ENCODE measurements around the gene BNIP2. TPM values are rescaled to one million over a fixed set of nuclear protein-coding genes. Genes with fewer than 3 reads are reported as not detected.

Gene BNIP2
- total RNA-seq, 4 donors from 2014 or later, result 124 to 171 (median 160) TPM

DNA sequence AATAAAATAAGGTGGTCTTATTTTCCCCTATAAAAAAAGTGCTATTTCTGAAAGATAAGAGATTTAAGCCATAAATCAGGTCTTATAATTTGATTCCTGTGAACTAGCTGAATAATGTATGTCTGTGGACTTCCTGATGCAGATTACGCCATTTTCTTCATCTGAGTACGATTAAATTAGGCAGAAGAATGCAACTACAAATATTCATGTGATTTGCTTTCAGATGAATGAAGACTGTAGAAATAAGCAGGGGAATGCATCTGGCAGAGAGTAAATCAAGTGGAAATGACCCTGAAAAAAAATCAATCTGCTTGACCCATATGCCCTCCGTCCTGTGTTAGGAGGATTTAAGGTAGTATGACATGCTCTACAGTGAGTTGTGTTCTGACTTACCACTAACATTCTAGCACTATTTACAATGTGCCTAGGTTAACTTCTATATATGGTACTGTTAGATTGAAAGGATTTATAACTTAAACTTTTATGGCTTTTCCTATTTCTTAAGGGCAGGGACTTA lies 14.7 kb downstream of the BNIP2 start:
- TF ChIP-seq, protein P1, sequence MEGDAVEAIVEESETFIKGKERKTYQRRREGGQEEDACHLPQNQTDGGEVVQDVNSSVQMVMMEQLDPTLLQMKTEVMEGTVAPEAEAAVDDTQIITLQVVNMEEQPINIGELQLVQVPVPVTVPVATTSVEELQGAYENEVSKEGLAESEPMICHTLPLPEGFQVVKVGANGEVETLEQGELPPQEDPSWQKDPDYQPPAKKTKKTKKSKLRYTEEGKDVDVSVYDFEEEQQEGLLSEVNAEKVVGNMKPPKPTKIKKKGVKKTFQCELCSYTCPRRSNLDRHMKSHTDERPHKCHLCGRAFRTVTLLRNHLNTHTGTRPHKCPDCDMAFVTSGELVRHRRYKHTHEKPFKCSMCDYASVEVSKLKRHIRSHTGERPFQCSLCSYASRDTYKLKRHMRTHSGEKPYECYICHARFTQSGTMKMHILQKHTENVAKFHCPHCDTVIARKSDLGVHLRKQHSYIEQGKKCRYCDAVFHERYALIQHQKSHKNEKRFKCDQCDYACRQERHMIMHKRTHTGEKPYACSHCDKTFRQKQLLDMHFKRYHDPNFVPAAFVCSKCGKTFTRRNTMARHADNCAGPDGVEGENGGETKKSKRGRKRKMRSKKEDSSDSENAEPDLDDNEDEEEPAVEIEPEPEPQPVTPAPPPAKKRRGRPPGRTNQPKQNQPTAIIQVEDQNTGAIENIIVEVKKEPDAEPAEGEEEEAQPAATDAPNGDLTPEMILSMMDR (IDR thresholded peaks at IDR 0.05; ENCODE audit: low read depth), result no peak

DNA sequence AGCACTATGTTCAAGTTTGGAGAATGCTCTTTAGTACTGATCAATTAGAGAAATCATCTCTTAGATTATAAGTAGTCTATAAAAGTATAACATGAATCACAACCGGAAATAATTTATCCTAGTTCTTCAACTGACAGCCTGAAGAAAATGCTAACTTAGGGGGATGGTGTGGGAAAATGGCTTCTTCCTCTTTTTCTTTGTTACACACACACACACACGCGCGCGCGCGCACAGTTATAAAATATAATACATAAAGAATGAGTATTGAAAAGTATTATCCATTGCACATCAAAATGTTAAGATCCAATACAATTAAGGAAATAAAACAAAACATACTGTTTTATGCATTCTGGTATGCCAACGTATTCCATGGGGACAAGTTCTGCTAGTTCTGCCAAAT lies 20.6 kb downstream of the BNIP2 start:
- TF ChIP-seq, protein P1 (IDR thresholded peaks at IDR 0.05; ENCODE audit: low read depth), result no peak

DNA sequence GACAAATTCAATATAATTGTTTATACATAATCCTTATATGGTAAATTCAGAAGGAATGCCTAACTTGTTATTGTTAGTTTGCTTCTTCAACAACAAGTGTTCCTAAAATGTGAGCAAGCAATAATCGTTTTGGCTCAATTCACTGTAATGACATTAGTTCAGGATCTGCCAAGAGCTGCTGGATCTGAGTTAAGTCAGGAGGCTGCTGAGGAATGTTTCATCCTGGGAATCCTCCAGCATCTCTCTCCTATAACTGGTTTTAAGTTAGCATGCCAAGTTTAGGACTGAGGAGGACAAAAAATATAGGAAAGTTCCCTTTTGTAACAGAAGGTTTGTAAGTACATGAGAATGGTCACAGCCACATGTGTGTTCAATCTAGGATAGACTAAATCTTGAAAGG lies 26.9 kb downstream of the BNIP2 start:
- TF ChIP-seq, protein P1 (IDR thresholded peaks at IDR 0.05; ENCODE audit: low read depth), result no peak

DNA sequence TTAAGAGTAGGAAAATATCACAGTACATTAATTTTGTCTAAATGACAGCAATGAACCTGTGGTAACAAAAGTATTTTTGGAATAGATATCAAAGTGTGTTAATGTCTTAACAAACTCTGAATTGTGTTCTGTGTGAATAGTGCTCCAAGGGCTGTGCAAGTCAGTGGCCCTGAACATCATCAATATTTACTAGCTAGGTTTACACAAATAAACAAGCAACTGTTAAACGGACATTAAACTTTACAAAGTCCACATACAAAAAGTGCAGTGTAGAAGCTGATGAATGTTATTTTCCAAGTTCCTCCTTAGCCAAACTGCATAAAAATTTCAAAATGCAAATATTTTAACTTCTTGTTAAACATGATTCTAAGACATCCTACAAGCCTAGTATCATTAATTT lies 29.8 kb downstream of the BNIP2 start:
- TF ChIP-seq, protein P1 (IDR thresholded peaks at IDR 0.05; ENCODE audit: low read depth), result no peak

DNA sequence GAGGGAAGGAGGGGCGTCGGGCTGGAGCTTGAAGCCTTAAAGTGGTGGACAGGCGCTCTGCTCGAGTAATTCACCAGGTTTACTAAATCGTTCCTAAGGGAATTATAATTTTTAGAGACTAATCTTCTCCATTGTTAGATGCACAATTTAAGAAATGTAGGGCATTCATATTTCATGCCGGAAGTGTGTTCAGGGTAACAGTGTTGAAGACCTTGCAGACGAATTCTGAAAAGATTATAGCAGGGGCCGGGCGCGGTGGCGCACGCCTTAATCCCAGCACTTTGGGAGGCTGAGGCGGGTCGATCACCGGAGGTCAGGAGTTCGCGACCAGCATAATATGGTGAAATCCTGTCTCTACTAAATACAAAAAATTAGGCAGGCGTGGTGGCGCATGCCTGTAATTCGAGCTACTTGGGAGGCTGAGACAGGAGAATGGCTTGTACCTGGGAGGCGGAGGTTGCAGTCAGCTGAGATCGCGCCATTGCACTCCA lies 31.4 kb downstream of the BNIP2 start:
- TF ChIP-seq, protein P1 (IDR thresholded peaks at IDR 0.05; ENCODE audit: low read depth), result no peak

DNA sequence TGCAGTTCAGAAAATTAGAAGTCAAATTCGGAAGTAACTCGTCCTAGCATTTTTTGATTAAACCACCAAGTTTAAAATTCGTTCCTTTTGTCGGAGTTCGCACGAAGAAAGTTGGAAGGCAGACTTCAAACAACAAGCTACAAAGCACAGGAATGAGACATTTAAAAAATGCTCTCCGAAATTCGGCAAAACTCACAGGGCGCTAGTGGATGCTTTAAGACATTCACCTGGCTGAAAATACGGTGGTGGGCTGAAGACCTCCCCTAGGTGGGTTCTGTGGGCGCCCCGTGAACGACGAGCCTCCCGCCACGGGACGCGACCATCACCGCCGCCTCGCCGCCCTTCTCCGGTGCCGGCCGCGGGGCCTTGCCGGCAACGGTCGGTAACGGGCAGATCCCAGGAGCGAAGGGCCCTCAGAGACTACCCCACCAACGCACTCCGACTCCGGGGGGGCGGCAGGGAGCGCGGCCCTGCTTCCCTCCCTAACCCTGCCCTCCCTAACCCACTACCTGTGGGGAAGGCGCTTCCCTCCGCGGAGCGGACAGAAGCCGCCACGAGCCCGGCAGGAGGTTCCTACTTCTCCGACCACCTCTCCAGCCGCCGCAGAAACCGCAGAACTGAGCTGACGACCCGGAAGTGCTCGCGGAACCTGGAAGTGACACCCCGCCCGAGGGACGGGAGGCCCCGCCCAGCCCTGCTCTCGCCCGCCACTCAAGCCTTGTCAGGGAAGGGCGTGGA lies 32.1 kb downstream of the BNIP2 start, which contains the start of gene GTF2A2:
Gene GTF2A2 (minus strand): TSS at position 619 of the 738 bp plus-strand sequence. CDS start 5,238 bp downstream, outside the sequence.
- TF ChIP-seq, protein P1 (IDR thresholded peaks at IDR 0.05; ENCODE audit: low read depth), result no peak

DNA sequence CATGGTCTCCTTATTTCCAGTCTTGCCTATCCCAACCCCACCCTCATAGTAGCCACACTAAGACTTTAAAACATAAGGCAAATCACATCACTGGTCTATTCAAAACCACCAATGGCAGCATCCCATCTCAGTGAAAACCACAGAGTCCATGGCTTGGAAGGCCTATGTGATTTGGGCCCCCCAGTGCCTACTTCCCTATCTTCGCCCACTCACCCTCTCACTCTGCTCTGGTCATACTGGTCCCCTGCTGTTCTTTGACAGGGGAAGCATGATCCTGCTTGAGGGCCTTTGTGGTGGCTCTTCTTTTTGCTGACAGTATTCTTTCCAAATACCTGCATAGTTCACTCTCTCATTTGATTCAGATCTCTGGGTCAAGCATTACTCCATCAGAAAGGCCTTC lies 35.1 kb downstream of the BNIP2 start:
- TF ChIP-seq, protein P1 (IDR thresholded peaks at IDR 0.05; ENCODE audit: low read depth), result no peak
